Measurements from ENCODE around the gene RRP15. TPM values are rescaled to one million over a fixed set of nuclear protein-coding genes. Genes with fewer than 3 reads are reported as not detected.
A peak's percentile ranks its signal among the peaks of the same experiment; 100 is the strongest.

RRP15 gene
- total and polyA plus RNA-seq, 8 donors = 1.9 to 11.6 (median 5.8) TPM

GRCh38 chr1:218298398-218298797 lies 13.3 kb downstream of the RRP15 start:
- H3K36me3 ChIP-seq = no peaks in the 10 kb centered on the region
- H3K27ac ChIP-seq = no peak overlapping the region
- H3K4me1 ChIP-seq = peaks cover 6 to 10% (median 6%) of the 10 kb centered on the region in 3 donors
- intact Hi-C loops (cut with DNase I) = no loop called here
- FAIRE-seq (no peak), ATAC-seq (no peak), DNase-seq (no peak)
- TF ChIP-seq, protein P1, sequence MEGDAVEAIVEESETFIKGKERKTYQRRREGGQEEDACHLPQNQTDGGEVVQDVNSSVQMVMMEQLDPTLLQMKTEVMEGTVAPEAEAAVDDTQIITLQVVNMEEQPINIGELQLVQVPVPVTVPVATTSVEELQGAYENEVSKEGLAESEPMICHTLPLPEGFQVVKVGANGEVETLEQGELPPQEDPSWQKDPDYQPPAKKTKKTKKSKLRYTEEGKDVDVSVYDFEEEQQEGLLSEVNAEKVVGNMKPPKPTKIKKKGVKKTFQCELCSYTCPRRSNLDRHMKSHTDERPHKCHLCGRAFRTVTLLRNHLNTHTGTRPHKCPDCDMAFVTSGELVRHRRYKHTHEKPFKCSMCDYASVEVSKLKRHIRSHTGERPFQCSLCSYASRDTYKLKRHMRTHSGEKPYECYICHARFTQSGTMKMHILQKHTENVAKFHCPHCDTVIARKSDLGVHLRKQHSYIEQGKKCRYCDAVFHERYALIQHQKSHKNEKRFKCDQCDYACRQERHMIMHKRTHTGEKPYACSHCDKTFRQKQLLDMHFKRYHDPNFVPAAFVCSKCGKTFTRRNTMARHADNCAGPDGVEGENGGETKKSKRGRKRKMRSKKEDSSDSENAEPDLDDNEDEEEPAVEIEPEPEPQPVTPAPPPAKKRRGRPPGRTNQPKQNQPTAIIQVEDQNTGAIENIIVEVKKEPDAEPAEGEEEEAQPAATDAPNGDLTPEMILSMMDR (IDR thresholded peaks at IDR 0.05) = no peak
- H3K27me3 ChIP-seq = no peaks in the 10 kb centered on the region
- no peaks in the 10 kb centered on the region for H3K9me3 ChIP-seq
- WGBS, 2 donors = 72 to 76% methylated on average over 4 of the region's 4 CpGs
- no peak overlapping the region for H3K4me3 ChIP-seq

GRCh38 chr1:218299416-218299815 lies 14.3 kb downstream of the RRP15 start:
- H3K9me3 ChIP-seq = no peaks in the 10 kb centered on the region
- ATAC-seq = peak in 3 of 4 donors; percentile 54 to 61 (median 61)
- no peak overlapping the region for H3K27ac ChIP-seq
- no peaks in the 10 kb centered on the region for H3K36me3 ChIP-seq
- intact Hi-C loops (cut with DNase I) = no loop called here
- no peak overlapping the region for H3K4me3 ChIP-seq
- H3K27me3 ChIP-seq = no peaks in the 10 kb centered on the region
- TF ChIP-seq, protein P1 (IDR thresholded peaks at IDR 0.05) = peak in 2 of 4 donors; percentile 9 to 11
- H3K4me1 ChIP-seq = peaks cover 6 to 10% (median 6%) of the 10 kb centered on the region in 3 donors
- 65 to 66% methylated on average over 2 of the region's 2 CpGs for WGBS, 2 donors
- no peak for DNase-seq
- FAIRE-seq = peak; percentile 29

GRCh38 chr1:218301217-218301616 lies 16.1 kb downstream of the RRP15 start:
- DNase-seq (no peak), FAIRE-seq (no peak), ATAC-seq (no peak)
- Histone ChIP-seq H3K4me3 (no peak overlapping the region), H3K9me3 (no peaks in the 10 kb centered on the region), H3K36me3 (no peaks in the 10 kb centered on the region), H3K27me3 (no peaks in the 10 kb centered on the region), H3K27ac (no peak overlapping the region), H3K4me1 (peaks cover 6 to 10% (median 6%) of the 10 kb centered on the region in 3 donors)
- TF ChIP-seq, protein P1 (IDR thresholded peaks at IDR 0.05) = no peak
- intact Hi-C loops (cut with DNase I) = no loop called here
- 90 to 97% methylated on average over 1 of the region's 1 CpG for WGBS, 2 donors

DNA sequence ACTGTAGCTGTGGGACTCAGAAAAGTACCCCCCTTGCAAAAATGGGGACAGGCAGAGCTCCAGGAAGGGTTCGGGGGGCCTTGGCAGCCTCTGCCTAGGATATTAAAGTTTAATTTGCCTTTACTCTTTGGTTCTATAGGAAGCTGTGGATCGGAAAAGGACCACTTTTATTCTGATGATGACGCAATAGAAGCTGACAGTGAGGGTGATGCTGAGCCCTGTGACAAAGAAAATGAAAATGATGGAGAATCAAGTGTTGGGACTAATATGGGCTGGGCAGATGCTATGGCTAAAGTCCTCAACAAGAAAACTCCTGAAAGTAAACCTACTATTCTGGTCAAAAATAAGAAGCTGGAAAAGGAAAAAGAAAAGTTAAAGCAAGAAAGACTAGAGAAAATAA lies 17.1 kb downstream of the RRP15 start:
- Histone ChIP-seq H3K4me1 (peaks cover 4 to 10% (median 6%) of the 10 kb centered on the region in 3 donors), H3K27ac (no peak overlapping the region), H3K27me3 (no peaks in the 10 kb centered on the region), H3K9me3 (no peaks in the 10 kb centered on the region), H3K4me3 (no peak overlapping the region), H3K36me3 (no peaks in the 10 kb centered on the region)
- no peak for FAIRE-seq
- intact Hi-C loops (cut with DNase I) = no loop called here
- no peak for DNase-seq
- TF ChIP-seq, protein P1 (IDR thresholded peaks at IDR 0.05) = no peak
- 68 to 73% methylated on average over 3 of the region's 3 CpGs for WGBS, 2 donors
- ATAC-seq = peak in 1 of 4 donors; percentile 14

GRCh38 chr1:218303176-218303879 lies 18.2 kb downstream of the RRP15 start:
- no peak for DNase-seq
- Histone ChIP-seq H3K4me1 (peaks cover 2 to 10% (median 6%) of the 10 kb centered on the region in 3 donors), H3K4me3 (no peak overlapping the region), H3K36me3 (no peaks in the 10 kb centered on the region), H3K27me3 (no peaks in the 10 kb centered on the region), H3K27ac (no peak overlapping the region), H3K9me3 (no peaks in the 10 kb centered on the region)
- no peak for ATAC-seq
- TF ChIP-seq, protein P1 (IDR thresholded peaks at IDR 0.05) = no peak
- intact Hi-C loops (cut with DNase I) = no loop called here
- FAIRE-seq = no peak

Data from pancreas (tissue), 10 donors.